Measurements from ENCODE around the gene HSFX2.
"Not testable (repeated sequence)": the region's sequence is repeated elsewhere in the genome, so short reads cannot be mapped to it uniquely, and the experiment has no call there.

The HSFX2 gene

DNA sequence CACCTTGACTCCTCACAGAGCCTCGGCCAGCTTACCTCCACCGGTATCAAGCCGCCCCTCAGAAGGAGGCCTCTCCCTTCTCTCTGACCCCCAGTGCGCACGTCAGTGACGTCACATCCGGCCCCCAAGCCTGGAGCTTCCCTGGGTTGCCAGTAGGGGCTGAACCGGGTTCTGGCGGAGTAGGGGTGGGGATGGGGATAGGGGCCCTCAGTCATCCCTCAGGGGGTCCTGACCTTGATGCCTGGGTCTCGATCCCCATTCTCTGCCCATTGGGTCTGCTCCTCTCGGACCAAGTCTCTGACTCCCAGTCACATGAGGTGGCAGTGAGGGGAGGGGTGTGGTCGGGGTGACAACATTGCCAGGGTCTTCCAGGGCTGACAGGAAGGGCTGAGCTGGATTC lies 7.8 kb downstream of the HSFX2 start, which contains the start of gene MAGEA9B:
TSS of gene MAGEA9B (minus strand) at position 101 of the 400 bp plus-strand sequence. CDS start 4,280 bp downstream, outside the sequence.
- not testable (repeated sequence) for H3K36me3 ChIP-seq; H3K4me1 ChIP-seq; DNase-seq; H3K4me3 ChIP-seq (ENCODE audit: low read depth, low read length); H3K27me3 ChIP-seq; H3K9me3 ChIP-seq

DNA sequence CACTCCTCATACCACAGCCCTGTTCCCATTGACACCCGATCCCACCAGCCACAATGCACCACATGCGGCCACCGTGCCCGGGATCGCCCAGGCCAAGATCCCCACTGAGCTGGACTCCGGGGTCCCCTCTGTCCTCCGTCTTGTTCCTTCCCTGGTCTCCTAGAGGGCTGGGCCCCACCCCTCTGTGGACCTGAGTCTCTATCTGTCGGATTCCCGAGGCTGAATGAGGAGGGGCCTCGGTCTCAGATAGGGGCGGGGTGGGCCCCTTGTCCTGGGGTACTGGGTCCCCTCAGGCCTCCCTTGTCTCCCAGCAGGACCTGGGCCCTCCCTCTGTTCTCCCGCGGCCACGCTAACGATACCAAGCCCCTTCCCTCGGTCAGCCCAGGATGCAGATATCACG lies 9.5 kb downstream of the HSFX2 start:
- not testable (repeated sequence) for H3K4me3 ChIP-seq (ENCODE audit: low read depth, low read length); H3K27me3 ChIP-seq; DNase-seq; H3K36me3 ChIP-seq; H3K9me3 ChIP-seq; H3K4me1 ChIP-seq

GRCh38 chrX:149573456-149573855 lies 21.7 kb downstream of the HSFX2 start:
- H3K4me3 ChIP-seq (ENCODE audit: low read depth, low read length); H3K27me3 ChIP-seq; DNase-seq; H3K4me1 ChIP-seq; H3K36me3 ChIP-seq; H3K9me3 ChIP-seq: not testable (repeated sequence)

DNA sequence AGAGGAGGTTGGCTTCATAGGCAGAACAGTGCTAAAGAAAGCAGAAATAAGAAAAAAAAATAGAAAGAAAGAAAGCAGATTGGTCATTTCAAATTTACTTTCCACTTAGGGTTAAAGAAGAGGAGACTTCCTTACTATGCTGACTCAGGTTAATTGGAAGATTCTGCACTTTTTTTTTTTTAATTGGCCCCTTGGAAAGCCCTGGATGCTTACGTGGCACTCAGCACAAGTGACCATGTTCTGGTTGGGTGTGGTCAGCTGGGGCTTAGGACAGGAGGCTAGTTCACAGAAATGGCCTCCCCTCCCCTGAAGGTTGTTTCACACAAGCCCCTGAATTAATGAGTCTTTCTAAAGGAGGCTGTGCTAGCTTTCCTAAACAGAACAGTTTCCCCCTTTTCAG lies 22.4 kb downstream of the HSFX2 start:
- DNase-seq: no peak
- Histone ChIP-seq H3K4me1 (no peaks in the 10 kb centered on the region), H3K4me3 (ENCODE audit: low read depth, low read length) (no peak overlapping the region)

GRCh38 chrX:149571770-149572169 lies 23.3 kb downstream of the HSFX2 start:
- Histone ChIP-seq H3K36me3 (no peaks in the 10 kb centered on the region), H3K4me3 (ENCODE audit: low read depth, low read length) (no peak overlapping the region), H3K27me3 (no peaks in the 10 kb centered on the region), H3K9me3 (no peaks in the 10 kb centered on the region), H3K4me1 (no peaks in the 10 kb centered on the region)
- TF ChIP-seq, protein P1, sequence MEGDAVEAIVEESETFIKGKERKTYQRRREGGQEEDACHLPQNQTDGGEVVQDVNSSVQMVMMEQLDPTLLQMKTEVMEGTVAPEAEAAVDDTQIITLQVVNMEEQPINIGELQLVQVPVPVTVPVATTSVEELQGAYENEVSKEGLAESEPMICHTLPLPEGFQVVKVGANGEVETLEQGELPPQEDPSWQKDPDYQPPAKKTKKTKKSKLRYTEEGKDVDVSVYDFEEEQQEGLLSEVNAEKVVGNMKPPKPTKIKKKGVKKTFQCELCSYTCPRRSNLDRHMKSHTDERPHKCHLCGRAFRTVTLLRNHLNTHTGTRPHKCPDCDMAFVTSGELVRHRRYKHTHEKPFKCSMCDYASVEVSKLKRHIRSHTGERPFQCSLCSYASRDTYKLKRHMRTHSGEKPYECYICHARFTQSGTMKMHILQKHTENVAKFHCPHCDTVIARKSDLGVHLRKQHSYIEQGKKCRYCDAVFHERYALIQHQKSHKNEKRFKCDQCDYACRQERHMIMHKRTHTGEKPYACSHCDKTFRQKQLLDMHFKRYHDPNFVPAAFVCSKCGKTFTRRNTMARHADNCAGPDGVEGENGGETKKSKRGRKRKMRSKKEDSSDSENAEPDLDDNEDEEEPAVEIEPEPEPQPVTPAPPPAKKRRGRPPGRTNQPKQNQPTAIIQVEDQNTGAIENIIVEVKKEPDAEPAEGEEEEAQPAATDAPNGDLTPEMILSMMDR (IDR thresholded peaks at IDR 0.05; ENCODE audit: low read depth, low read length): no peak
- no peak for DNase-seq

More for the DNA sequence above, 22.4 kb downstream of the HSFX2 start:
- TF ChIP-seq, protein P1 (IDR thresholded peaks at IDR 0.05; ENCODE audit: low read depth, low read length): no peak
- Histone ChIP-seq H3K36me3 (no peaks in the 10 kb centered on the region), H3K27me3 (no peaks in the 10 kb centered on the region), H3K9me3 (no peaks in the 10 kb centered on the region)

DNA sequence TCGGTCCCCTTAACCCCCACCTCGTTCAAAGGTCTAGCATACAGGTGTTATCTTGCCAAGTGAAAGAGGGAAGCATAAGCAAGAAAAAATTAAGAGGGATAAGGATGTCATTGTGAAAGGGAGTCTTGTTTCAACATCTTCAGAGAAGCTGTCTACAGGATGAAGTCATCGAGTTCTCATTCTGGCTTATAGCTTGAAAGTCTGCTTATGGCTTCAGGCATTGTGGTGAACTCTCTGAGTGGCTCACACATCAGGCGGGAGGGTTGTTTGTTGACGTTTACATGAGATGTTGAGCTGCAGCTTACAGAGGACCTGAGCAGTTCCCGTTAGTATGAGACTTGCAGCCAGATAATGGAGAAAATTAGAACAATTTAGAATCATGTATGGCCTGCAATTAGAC lies 24.4 kb downstream of the HSFX2 start:
- DNase-seq: no peak
- TF ChIP-seq, protein P1 (IDR thresholded peaks at IDR 0.05; ENCODE audit: low read depth, low read length): no peak

GRCh38 chrX:149569770-149570169 lies 25.3 kb downstream of the HSFX2 start:
- Histone ChIP-seq H3K4me3 (ENCODE audit: low read depth, low read length) (no peak overlapping the region), H3K36me3 (no peaks in the 10 kb centered on the region), H3K27me3 (no peaks in the 10 kb centered on the region), H3K9me3 (no peaks in the 10 kb centered on the region), H3K4me1 (no peaks in the 10 kb centered on the region)
- no peak for DNase-seq
- TF ChIP-seq, protein P1 (IDR thresholded peaks at IDR 0.05; ENCODE audit: low read depth, low read length): no peak

More for the DNA sequence above, 24.4 kb downstream of the HSFX2 start:
- Histone ChIP-seq H3K27me3 (no peaks in the 10 kb centered on the region), H3K4me1 (no peaks in the 10 kb centered on the region), H3K9me3 (no peaks in the 10 kb centered on the region), H3K36me3 (no peaks in the 10 kb centered on the region), H3K4me3 (ENCODE audit: low read depth, low read length) (no peak overlapping the region)

DNA sequence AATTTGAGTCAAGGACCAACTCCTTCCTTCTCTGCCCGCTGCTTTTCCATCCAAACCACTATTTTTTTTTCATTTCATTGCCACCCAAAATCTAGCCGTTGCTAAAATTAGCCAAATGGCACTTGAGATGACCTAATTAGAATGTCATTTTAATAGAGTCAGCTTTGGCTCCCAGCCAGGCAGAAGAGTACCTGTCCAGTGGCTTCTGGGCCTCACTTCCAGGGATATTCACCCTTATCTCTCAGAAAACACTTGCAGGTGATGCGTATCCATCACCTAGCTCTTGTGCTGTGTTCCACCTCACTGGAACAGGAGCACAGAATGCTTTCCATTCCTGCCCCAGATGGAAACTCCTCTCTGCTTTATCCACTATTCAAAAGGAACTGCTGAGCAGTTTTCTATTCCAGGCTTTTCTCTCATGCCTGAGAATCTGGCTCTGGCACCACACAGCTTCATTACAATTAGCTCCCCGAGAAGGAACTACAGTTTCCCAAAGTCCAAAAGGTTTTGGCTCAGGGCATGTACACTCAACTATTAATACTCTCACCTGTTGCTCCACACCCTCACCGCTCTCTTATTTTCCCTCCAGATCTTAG lies 26.3 kb downstream of the HSFX2 start:
- TF ChIP-seq, protein P1 (IDR thresholded peaks at IDR 0.05; ENCODE audit: low read depth, low read length): no peak
- no peaks in the 10 kb centered on the region for H3K9me3 ChIP-seq
- no peaks in the 10 kb centered on the region for H3K36me3 ChIP-seq
- no peaks in the 10 kb centered on the region for H3K4me1 ChIP-seq
- no peak overlapping the region for H3K4me3 ChIP-seq (ENCODE audit: low read depth, low read length)
- H3K27me3 ChIP-seq: no peaks in the 10 kb centered on the region
- DNase-seq: no peak

Measured in BE2C (cell line).